ENCODE data around the gene FAHD2A. TPM values are rescaled to one million over a fixed set of nuclear protein-coding genes. Genes with fewer than 3 reads are reported as not detected.
"Not testable (repeated sequence)": the region's sequence is repeated elsewhere in the genome, so short reads cannot be mapped to it uniquely, and the experiment has no call there.

FAHD2A gene
- total RNA-seq, 1 donor from 2014 or later: 46.3 TPM

GRCh38 chr2:95388091-95388692, 14.3 kb upstream of the FAHD2A start:
- DNase-seq (no peak), ATAC-seq (no peak)
- intact Hi-C loops (cut with micrococcal nuclease): no loop called here

GRCh38 chr2:95388856-95389244, 13.7 kb upstream of the FAHD2A start:
- DNase-seq (no peak), ATAC-seq (no peak)
- intact Hi-C loops (cut with micrococcal nuclease): no loop called here

GRCh38 chr2:95389245-95390119, 13.0 kb upstream of the FAHD2A start:
- DNase-seq (peak; percentile 80), ATAC-seq (peak; percentile 72)
- intact Hi-C loops (cut with micrococcal nuclease): no loop called here

- intact Hi-C loops (cut with micrococcal nuclease): no loop called here
- no peak for DNase-seq
- ATAC-seq: no peak
Observed at GRCh38 chr2:95390272-95390880, 12.1 kb upstream of the FAHD2A start.

- intact Hi-C loops (cut with micrococcal nuclease): no loop called here
- DNase-seq (no peak), ATAC-seq (no peak)
Observed at GRCh38 chr2:95390881-95391321, 11.6 kb upstream of the FAHD2A start.

GRCh38 chr2:95391641-95392310, 10.7 kb upstream of the FAHD2A start:
- intact Hi-C loops (cut with micrococcal nuclease): no loop called here
- DNase-seq (peak; percentile 35), ATAC-seq (peak; percentile 42)

GRCh38 chr2:95392320-95392719, 10.2 kb upstream of the FAHD2A start:
- ATAC-seq (no peak), DNase-seq (no peak)
- intact Hi-C loops (cut with micrococcal nuclease): no loop called here

GRCh38 chr2:95392730-95393455, 9.6 kb upstream of the FAHD2A start:
- no peak for ATAC-seq
- intact Hi-C loops (cut with micrococcal nuclease): no loop called here
- no peak for DNase-seq

GRCh38 chr2:95393901-95394300, 8.6 kb upstream of the FAHD2A start:
- no peak for DNase-seq
- ATAC-seq: no peak
- intact Hi-C loops (cut with micrococcal nuclease): no loop called here

GRCh38 chr2:95399061-95399460, 3.4 kb upstream of the FAHD2A start:
- ATAC-seq: no peak
- no peak for DNase-seq
- intact Hi-C loops (cut with micrococcal nuclease): no loop called here

- no peak for ATAC-seq
- intact Hi-C loops (cut with micrococcal nuclease): no loop called here
- DNase-seq: no peak
Observed at GRCh38 chr2:95401480-95401879, 1.0 kb upstream of the FAHD2A start.

GRCh38 chr2:95402004-95402369, 521 bp upstream of the FAHD2A start:
- peak; percentile 30 for DNase-seq
- peak; percentile 34 for ATAC-seq
- intact Hi-C loops (cut with micrococcal nuclease): not testable (repeated sequence)

GRCh38 chr2:95403204-95403721, 755 bp downstream of the FAHD2A start:
- intact Hi-C loops (cut with micrococcal nuclease): not testable (repeated sequence)

GRCh38 chr2:95403824-95404223, 1.3 kb downstream of the FAHD2A start:
- intact Hi-C loops (cut with micrococcal nuclease); ATAC-seq; DNase-seq: not testable (repeated sequence)

More at GRCh38 chr2:95403204-95403721, 755 bp downstream of the FAHD2A start:
- DNase-seq: peak; percentile 40
- peak; percentile 74 for ATAC-seq

- DNase-seq; intact Hi-C loops (cut with micrococcal nuclease); ATAC-seq: not testable (repeated sequence)
Observed at GRCh38 chr2:95404676-95405075, 2.2 kb downstream of the FAHD2A start.

GRCh38 chr2:95411239-95411638, 8.7 kb downstream of the FAHD2A start:
- intact Hi-C loops (cut with micrococcal nuclease); ATAC-seq: not testable (repeated sequence)
- DNase-seq: peak; percentile 23

- DNase-seq: peak; percentile 89
- peak; percentile 95 for ATAC-seq
- intact Hi-C loops (cut with micrococcal nuclease): not testable (repeated sequence)
Observed at GRCh38 chr2:95414015-95414594, 11.6 kb downstream of the FAHD2A start.

GRCh38 chr2:95415138-95415537, 12.6 kb downstream of the FAHD2A start:
- ATAC-seq: peak; percentile 55
- intact Hi-C loops (cut with micrococcal nuclease); DNase-seq: not testable (repeated sequence)

Measured in left ventricle myocardium superior (tissue), 1 donor.